SK-N-SH treated with all-trans-retinoic acid at 6 μM for 48 hours (cell line): Measurements from ENCODE around the gene TBCA.

Experiments
- ATAC-seq: fragments of 200-7000 bp; cut with Tn5 transposase; 3 replicates; pipeline ENCODE4 v1.9.1; 2020; ENCODE audit warnings: mild to moderate bottlenecking, moderate library complexity
- ARNTL ChIP-seq: fragments of 450-650 bp; formaldehyde crosslinking; IDR thresholded peaks from 2 replicates; pipeline ENCODE4 v1.5.0; 2020; ENCODE audit warnings: low read depth, mild to moderate bottlenecking, moderate library complexity, borderline replicate concordance
- BACH2 ChIP-seq: fragments of 250-450 bp; sonication (Bioruptor Pico); IDR thresholded peaks from 2 replicates; pipeline ENCODE4 v1.9.0; 2021; ENCODE audit warnings: mild to moderate bottlenecking, borderline replicate concordance
- CSDC2 ChIP-seq: fragments of 250-450 bp; sonication (Bioruptor Pico); IDR thresholded peaks from 2 replicates; pipeline ENCODE4 v1.5.0; 2020; ENCODE audit warnings: mild to moderate bottlenecking, moderate library complexity
- ESRRG ChIP-seq: fragments of 250-450 bp; sonication (Bioruptor Pico); IDR thresholded peaks from 2 replicates; pipeline ENCODE4 v1.6.1; 2021; ENCODE audit warnings: mild to moderate bottlenecking
- ISL1 ChIP-seq: fragments of 250-450 bp; sonication (Bioruptor Pico); IDR thresholded peaks from 2 replicates; pipeline ENCODE4 v2.1.2; 2022; ENCODE audit warnings: mild to moderate bottlenecking, moderate library complexity
- OSR1 ChIP-seq: fragments of 250-450 bp; sonication (Bioruptor Pico); IDR thresholded peaks from 2 replicates; pipeline ENCODE4 v1.8.0; 2022; ENCODE audit warnings: moderate library complexity, mild to moderate bottlenecking, inconsistent platforms
- PPARA ChIP-seq: fragments of 250-450 bp; sonication (Bioruptor Pico); IDR thresholded peaks from 2 replicates; pipeline ENCODE4 v1.5.0; 2020; ENCODE audit warnings: mild to moderate bottlenecking, borderline replicate concordance
- RARB ChIP-seq: fragments of 250-450 bp; sonication (Bioruptor Pico); IDR thresholded peaks from 2 replicates; pipeline ENCODE4 v1.8.0; 2021; ENCODE audit warnings: mild to moderate bottlenecking, moderate library complexity
- SNAI2 ChIP-seq: fragments of 250-450 bp; sonication (Bioruptor Pico); IDR thresholded peaks from 2 replicates; pipeline ENCODE4 v1.5.0; 2020; ENCODE audit warnings: mild to moderate bottlenecking, moderate library complexity
- TCF4 ChIP-seq: fragments of 250-450 bp; sonication (Bioruptor Pico); IDR thresholded peaks from 2 replicates; pipeline ENCODE4 v1.8.0; 2021; ENCODE audit warnings: mild to moderate bottlenecking, moderate library complexity, borderline replicate concordance
- TOX ChIP-seq: fragments of 250-450 bp; sonication (Bioruptor Pico); IDR thresholded peaks from 2 replicates; pipeline ENCODE4 v1.8.0; 2021; ENCODE audit warnings: mild to moderate bottlenecking, moderate library complexity, borderline replicate concordance
- ZC3H10 ChIP-seq: fragments of 250-450 bp; sonication (Bioruptor Pico); IDR thresholded peaks from 2 replicates; pipeline ENCODE4 v1.5.1; 2021; ENCODE audit warnings: mild to moderate bottlenecking, moderate library complexity
- ZFP3 ChIP-seq: fragments of 250-450 bp; sonication (Bioruptor Pico); IDR thresholded peaks from 2 replicates; pipeline ENCODE4 v1.5.0; 2020; ENCODE audit warnings: mild to moderate bottlenecking, moderate library complexity
- ZFP30 ChIP-seq: fragments of 450-650 bp; formaldehyde crosslinking; IDR thresholded peaks from 2 replicates; pipeline ENCODE4 v1.5.0; 2022; ENCODE audit warnings: mild to moderate bottlenecking, moderate library complexity
- ZNF565 ChIP-seq: fragments of 450-650 bp; formaldehyde crosslinking; conservative IDR thresholded peaks from 2 replicates; pipeline ENCODE4 v1.5.0; 2020; ENCODE audit warnings: low read depth, mild to moderate bottlenecking, moderate library complexity
- ZNF70 ChIP-seq: fragments of 450-650 bp; formaldehyde crosslinking; IDR thresholded peaks from 2 replicates; pipeline ENCODE4 v1.5.0; 2020; ENCODE audit warnings: mild to moderate bottlenecking, moderate library complexity
- ZNF8 ChIP-seq: fragments of 450-650 bp; formaldehyde crosslinking; IDR thresholded peaks from 2 replicates; pipeline ENCODE4 v1.5.0; 2020; ENCODE audit warnings: mild to moderate bottlenecking, moderate library complexity
- TF ChIP-seq, protein P1 (sequence below): fragments of 250-450 bp; sonication (Bioruptor Pico); IDR thresholded peaks from 2 replicates; pipeline ENCODE4 v1.5.1; 2021; ENCODE audit warnings: mild to moderate bottlenecking, moderate library complexity
- TF ChIP-seq, protein P2 (sequence below): fragments of 250-450 bp; sonication (Bioruptor Pico); IDR thresholded peaks from 2 replicates; pipeline ENCODE4 v1.8.0; 2021; ENCODE audit warnings: low read depth, mild to moderate bottlenecking, moderate library complexity, borderline replicate concordance
- TF ChIP-seq, protein P3 (sequence below): fragments of 250-450 bp; sonication (Bioruptor Pico); IDR thresholded peaks from 2 replicates; pipeline ENCODE4 v1.5.0; 2020; ENCODE audit warnings: mild to moderate bottlenecking, moderate library complexity
- TF ChIP-seq, protein P4 (sequence below): fragments of 250-450 bp; sonication (Bioruptor Pico); IDR thresholded peaks from 2 replicates; pipeline ENCODE4 v1.8.0; 2020; ENCODE audit warnings: mild to moderate bottlenecking, moderate library complexity, borderline replicate concordance

TBCA gene

DNA sequence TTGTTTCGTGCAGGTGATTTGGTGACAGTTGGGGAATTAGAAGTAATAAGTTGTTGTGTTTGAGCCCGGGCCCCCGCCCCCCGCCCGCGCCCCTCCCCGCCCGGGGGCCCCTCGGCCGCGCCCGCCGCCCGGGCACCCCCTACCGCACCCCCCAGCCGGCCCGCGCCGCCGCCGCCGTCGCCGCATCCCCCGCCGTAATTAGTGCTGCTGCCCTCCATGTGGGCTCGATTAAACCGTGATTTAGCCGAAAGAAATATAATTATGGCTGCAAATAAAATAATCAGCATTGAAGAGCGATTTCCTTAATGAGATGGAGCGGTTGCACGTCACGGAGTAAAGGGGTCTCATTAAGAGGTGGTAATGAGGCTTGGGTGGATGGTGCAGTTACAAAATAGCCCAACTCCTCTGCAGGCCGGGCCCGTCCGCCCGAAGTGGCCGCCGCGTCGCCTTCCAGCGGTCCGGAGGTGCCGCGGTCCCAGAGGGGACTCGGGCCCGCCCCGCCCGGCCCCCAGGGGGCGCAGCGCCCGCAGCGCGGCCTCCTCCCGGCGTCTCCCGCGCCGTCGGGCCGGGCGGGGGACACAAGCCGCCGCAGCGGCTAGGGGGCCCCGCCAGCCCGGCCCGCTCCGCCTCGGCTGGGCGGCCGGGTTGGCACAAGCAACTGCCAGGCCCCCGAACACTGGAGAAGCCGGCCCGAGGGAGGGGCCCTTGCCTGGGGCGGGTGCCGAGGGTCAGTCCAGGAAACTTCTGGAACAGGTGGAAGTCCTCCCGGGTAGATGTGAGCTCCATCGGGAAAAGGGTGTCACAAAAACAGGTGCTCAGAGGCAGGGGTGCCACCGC, 130.8 kb downstream of the TBCA start:
- peak; percentile 77 for ATAC-seq

DNA sequence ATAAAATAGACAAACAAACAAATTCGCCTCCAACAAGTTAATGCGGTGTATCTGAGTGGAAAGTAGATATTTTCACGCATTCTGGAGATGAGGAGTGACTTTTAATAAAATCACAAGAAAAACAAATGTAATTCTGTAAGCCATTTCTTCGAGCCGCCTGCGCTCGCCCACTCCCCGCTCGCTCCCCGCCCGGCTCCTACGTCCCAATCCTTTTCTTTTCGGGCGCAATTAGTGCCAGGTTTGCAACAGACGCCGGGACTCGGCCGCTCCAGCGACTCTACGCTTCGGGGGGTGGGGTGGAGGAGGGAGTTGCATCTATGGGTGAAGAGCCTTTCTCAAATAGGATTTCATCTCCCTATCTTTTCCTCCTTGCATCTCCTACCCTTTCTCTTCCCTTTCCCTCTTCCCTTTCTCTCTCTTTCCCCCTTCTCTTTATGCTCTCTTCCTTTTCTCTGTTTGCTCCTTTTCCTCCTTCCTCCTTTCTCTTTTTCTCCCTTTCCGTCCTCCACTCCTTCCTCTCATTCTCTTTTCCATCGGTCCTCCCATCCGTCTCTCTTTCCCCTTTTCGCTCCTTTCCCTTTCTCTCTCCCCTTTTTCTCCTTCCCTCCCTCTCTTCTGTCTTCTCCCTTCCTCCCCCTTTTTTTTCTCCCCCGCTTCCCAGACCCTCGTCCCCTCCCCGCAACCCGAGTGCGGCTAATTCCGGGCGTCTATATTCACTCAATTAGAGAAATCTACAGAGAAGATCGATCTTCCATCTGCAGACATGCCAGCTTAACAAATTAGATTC, 131.6 kb downstream of the TBCA start:
- no peak for TF ChIP-seq RARB
- TF ChIP-seq, protein P1, sequence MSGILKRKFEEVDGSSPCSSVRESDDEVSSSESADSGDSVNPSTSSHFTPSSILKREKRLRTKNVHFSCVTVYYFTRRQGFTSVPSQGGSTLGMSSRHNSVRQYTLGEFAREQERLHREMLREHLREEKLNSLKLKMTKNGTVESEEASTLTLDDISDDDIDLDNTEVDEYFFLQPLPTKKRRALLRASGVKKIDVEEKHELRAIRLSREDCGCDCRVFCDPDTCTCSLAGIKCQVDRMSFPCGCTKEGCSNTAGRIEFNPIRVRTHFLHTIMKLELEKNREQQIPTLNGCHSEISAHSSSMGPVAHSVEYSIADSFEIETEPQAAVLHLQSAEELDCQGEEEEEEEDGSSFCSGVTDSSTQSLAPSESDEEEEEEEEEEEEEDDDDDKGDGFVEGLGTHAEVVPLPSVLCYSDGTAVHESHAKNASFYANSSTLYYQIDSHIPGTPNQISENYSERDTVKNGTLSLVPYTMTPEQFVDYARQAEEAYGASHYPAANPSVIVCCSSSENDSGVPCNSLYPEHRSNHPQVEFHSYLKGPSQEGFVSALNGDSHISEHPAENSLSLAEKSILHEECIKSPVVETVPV (CRISPR knock-in tag): no peak
- TF ChIP-seq ZFP3 (CRISPR knock-in tag): no peak
- TF ChIP-seq ZNF70 (CRISPR knock-in tag): no peak
- TF ChIP-seq ZNF8 (CRISPR knock-in tag): no peak
- no peak for TF ChIP-seq ESRRG (CRISPR knock-in tag)
- TF ChIP-seq, protein P2, sequence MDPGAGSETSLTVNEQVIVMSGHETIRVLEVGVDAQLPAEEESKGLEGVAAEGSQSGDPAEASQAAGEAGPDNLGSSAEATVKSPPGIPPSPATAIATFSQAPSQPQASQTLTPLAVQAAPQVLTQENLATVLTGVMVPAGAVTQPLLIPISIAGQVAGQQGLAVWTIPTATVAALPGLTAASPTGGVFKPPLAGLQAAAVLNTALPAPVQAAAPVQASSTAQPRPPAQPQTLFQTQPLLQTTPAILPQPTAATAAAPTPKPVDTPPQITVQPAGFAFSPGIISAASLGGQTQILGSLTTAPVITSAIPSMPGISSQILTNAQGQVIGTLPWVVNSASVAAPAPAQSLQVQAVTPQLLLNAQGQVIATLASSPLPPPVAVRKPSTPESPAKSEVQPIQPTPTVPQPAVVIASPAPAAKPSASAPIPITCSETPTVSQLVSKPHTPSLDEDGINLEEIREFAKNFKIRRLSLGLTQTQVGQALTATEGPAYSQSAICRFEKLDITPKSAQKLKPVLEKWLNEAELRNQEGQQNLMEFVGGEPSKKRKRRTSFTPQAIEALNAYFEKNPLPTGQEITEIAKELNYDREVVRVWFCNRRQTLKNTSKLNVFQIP: no peak
- TF ChIP-seq CSDC2: no peak
- TF ChIP-seq ISL1 (CRISPR knock-in tag): no peak
- no peak for TF ChIP-seq ZNF565 (CRISPR knock-in tag)
- TF ChIP-seq, protein P3, sequence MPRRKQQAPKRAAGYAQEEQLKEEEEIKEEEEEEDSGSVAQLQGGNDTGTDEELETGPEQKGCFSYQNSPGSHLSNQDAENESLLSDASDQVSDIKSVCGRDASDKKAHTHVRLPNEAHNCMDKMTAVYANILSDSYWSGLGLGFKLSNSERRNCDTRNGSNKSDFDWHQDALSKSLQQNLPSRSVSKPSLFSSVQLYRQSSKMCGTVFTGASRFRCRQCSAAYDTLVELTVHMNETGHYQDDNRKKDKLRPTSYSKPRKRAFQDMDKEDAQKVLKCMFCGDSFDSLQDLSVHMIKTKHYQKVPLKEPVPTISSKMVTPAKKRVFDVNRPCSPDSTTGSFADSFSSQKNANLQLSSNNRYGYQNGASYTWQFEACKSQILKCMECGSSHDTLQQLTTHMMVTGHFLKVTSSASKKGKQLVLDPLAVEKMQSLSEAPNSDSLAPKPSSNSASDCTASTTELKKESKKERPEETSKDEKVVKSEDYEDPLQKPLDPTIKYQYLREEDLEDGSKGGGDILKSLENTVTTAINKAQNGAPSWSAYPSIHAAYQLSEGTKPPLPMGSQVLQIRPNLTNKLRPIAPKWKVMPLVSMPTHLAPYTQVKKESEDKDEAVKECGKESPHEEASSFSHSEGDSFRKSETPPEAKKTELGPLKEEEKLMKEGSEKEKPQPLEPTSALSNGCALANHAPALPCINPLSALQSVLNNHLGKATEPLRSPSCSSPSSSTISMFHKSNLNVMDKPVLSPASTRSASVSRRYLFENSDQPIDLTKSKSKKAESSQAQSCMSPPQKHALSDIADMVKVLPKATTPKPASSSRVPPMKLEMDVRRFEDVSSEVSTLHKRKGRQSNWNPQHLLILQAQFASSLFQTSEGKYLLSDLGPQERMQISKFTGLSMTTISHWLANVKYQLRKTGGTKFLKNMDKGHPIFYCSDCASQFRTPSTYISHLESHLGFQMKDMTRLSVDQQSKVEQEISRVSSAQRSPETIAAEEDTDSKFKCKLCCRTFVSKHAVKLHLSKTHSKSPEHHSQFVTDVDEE: no peak
- TF ChIP-seq TCF4 (CRISPR knock-in tag): no peak
- no peak for ATAC-seq

More for the DNA sequence above, 130.8 kb downstream of the TBCA start:
- no peak for TF ChIP-seq SNAI2 (CRISPR knock-in tag)
- no peak for TF ChIP-seq RARB
- TF ChIP-seq, protein P3: no peak
- no peak for TF ChIP-seq ZFP3 (CRISPR knock-in tag)
- no peak for TF ChIP-seq ZNF8 (CRISPR knock-in tag)
- TF ChIP-seq PPARA (CRISPR knock-in tag): no peak
- no peak for TF ChIP-seq ESRRG (CRISPR knock-in tag)
- TF ChIP-seq ZFP30: no peak
- no peak for TF ChIP-seq CSDC2
- TF ChIP-seq ARNTL (CRISPR knock-in tag): no peak
- TF ChIP-seq, protein P2: no peak
- TF ChIP-seq TCF4 (CRISPR knock-in tag): no peak
- no peak for TF ChIP-seq OSR1
- TF ChIP-seq ZC3H10 (CRISPR knock-in tag): no peak
- TF ChIP-seq, protein P1 (CRISPR knock-in tag): no peak
- TF ChIP-seq TOX (CRISPR knock-in tag): no peak
- no peak for TF ChIP-seq ISL1 (CRISPR knock-in tag)
- TF ChIP-seq, protein P4, sequence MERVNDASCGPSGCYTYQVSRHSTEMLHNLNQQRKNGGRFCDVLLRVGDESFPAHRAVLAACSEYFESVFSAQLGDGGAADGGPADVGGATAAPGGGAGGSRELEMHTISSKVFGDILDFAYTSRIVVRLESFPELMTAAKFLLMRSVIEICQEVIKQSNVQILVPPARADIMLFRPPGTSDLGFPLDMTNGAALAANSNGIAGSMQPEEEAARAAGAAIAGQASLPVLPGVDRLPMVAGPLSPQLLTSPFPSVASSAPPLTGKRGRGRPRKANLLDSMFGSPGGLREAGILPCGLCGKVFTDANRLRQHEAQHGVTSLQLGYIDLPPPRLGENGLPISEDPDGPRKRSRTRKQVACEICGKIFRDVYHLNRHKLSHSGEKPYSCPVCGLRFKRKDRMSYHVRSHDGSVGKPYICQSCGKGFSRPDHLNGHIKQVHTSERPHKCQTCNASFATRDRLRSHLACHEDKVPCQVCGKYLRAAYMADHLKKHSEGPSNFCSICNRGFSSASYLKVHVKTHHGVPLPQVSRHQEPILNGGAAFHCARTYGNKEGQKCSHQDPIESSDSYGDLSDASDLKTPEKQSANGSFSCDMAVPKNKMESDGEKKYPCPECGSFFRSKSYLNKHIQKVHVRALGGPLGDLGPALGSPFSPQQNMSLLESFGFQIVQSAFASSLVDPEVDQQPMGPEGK (CRISPR knock-in tag): no peak
- TF ChIP-seq ZNF70 (CRISPR knock-in tag): no peak
- TF ChIP-seq BACH2 (CRISPR knock-in tag): no peak
